K562 (cell line): Measurements from ENCODE around the gene DCLK2.

Experiments used
- BHLHE40 ChIP-seq: IDR thresholded peaks from 2 replicates; pipeline ENCODE4 v1.6.1; 2011; ENCODE audit warnings: low read length, improper control_type of control experiment
- E2F4 ChIP-seq: sonication (generic); formaldehyde crosslinking; IDR thresholded peaks from 2 replicates; pipeline ENCODE4 v1.8.0; 2022; ENCODE audit warnings: mild to moderate bottlenecking, low read depth, missing genetic modification reagents
- EZH2 ChIP-seq: IDR thresholded peaks from 2 replicates; pipeline ENCODE4 v1.6.1; 2012; ENCODE audit warnings: low read depth, mild to moderate bottlenecking, inconsistent platforms, low read length, borderline replicate concordance
- FOXJ3 ChIP-seq: sonication (generic); formaldehyde crosslinking; IDR thresholded peaks from 2 replicates; pipeline ENCODE4 v1.4.0; 2020; ENCODE audit warnings: mild to moderate bottlenecking, missing genetic modification reagents
- FOXP4 ChIP-seq: sonication (generic); formaldehyde crosslinking; IDR thresholded peaks from 2 replicates; pipeline ENCODE4 v1.8.0; 2022; ENCODE audit warnings: mild to moderate bottlenecking, missing genetic modification reagents, borderline replicate concordance
- HDAC8 ChIP-seq: fragments of 450-650 bp; IDR thresholded peaks from 2 replicates; pipeline ENCODE4 v1.6.1; 2016; ENCODE audit warnings: mild to moderate bottlenecking, missing genetic modification characterization, moderate library complexity, missing compliant biosample characterization
- MAFK ChIP-seq: IDR thresholded peaks from 2 replicates; pipeline ENCODE4 v1.6.1; 2011; ENCODE audit warnings: low read length, improper control_type of control experiment
- MAX ChIP-seq: sonication (generic); formaldehyde crosslinking; IDR thresholded peaks from 2 replicates; pipeline ENCODE4 v1.9.0; 2022; ENCODE audit warnings: mild to moderate bottlenecking, missing genetic modification reagents
- MYNN ChIP-seq, 2 experiments: sonication (generic); formaldehyde crosslinking in 1 of 2; IDR thresholded peaks; 2 replicates each; pipeline versions ENCODE4 v1.5.0 to v1.6.1; 2016 to 2020; ENCODE audit warnings: antibody characterized with exemption in 1 of 2, missing genetic modification reagents in 1 of 2
- NBN ChIP-seq: fragments of 450-650 bp; IDR thresholded peaks from 2 replicates; pipeline ENCODE4 v1.6.1; 2016; ENCODE audit warnings: low read depth, mild to moderate bottlenecking
- PHF8 ChIP-seq: fragments of 200-600 bp; sonication (generic); IDR thresholded peaks from 2 replicates; pipeline ENCODE4 v1.6.1; 2012; ENCODE audit warnings: mixed run types, mild to moderate bottlenecking, inconsistent platforms, low read length, moderate library complexity, borderline replicate concordance
- YY1 ChIP-seq, 3 experiments: IDR thresholded peaks; 2 replicates each; pipeline ENCODE4 v1.6.1; 2011; ENCODE audit warnings: low read length in 2 of 3, mild to moderate bottlenecking in 2 of 3, moderate library complexity in 2 of 3, borderline replicate concordance in 1 of 3, control low read depth in 1 of 3, low read depth in 1 of 3; ENCODE audit not compliant: insufficient read depth in 3 of 3, insufficient replicate concordance in 2 of 3, control insufficient read depth in 1 of 3, insufficient read length in 1 of 3; ENCODE audit errors: extremely low read depth in 1 of 3

- no peak for TF ChIP-seq MAFK
- TF ChIP-seq NBN: no peak
- no peak for TF ChIP-seq YY1 (IDR thresholded peaks at IDR 0.05; ENCODE audit: borderline replicate concordance in 1 of 3, control insufficient read depth in 1 of 3, extremely low read depth in 1 of 3, insufficient read depth in 3 of 3, insufficient read length in 1 of 3, insufficient replicate concordance in 2 of 3, low read depth in 1 of 3, low read length in 2 of 3)
- no peak for TF ChIP-seq E2F4 (CRISPR knock-in tag)
- TF ChIP-seq PHF8: no peak
- no peak for TF ChIP-seq BHLHE40
- no peak for TF ChIP-seq EZH2
- TF ChIP-seq HDAC8: no peak
- TF ChIP-seq MYNN (IDR thresholded peaks at IDR 0.05): no peak
- TF ChIP-seq MYNN (CRISPR knock-in tag; IDR thresholded peaks at IDR 0.05): no peak
- TF ChIP-seq FOXJ3 (CRISPR knock-in tag): no peak
- TF ChIP-seq MAX (CRISPR knock-in tag): no peak
- TF ChIP-seq FOXP4 (CRISPR knock-in tag): no peak
Observed at GRCh38 chr4:150199056-150199455, 120.8 kb downstream of the DCLK2 start.
